Neural progenitor cell (in vitro differentiated cells): ENCODE data around the gene UGT1A7.

Experiments
- EZH2 ChIP-seq: fragments of 200-600 bp; sonication (generic); IDR thresholded peaks from 2 replicates; pipeline ENCODE4 v1.6.1; 2017; ENCODE audit warnings: antibody characterized with exemption, mild to moderate bottlenecking, moderate library complexity
- EZH2phosphoT487 ChIP-seq: fragments of 200-600 bp; sonication (generic); IDR thresholded peaks from 2 replicates; pipeline ENCODE4 v1.6.1; 2017; ENCODE audit warnings: antibody characterized with exemption
- TF ChIP-seq, protein P1 (sequence below): fragments of 200-600 bp; sonication (generic); IDR thresholded peaks from 2 replicates; pipeline ENCODE4 v1.5.1; 2017; ENCODE audit warnings: antibody characterized with exemption, mild to moderate bottlenecking

DNA sequence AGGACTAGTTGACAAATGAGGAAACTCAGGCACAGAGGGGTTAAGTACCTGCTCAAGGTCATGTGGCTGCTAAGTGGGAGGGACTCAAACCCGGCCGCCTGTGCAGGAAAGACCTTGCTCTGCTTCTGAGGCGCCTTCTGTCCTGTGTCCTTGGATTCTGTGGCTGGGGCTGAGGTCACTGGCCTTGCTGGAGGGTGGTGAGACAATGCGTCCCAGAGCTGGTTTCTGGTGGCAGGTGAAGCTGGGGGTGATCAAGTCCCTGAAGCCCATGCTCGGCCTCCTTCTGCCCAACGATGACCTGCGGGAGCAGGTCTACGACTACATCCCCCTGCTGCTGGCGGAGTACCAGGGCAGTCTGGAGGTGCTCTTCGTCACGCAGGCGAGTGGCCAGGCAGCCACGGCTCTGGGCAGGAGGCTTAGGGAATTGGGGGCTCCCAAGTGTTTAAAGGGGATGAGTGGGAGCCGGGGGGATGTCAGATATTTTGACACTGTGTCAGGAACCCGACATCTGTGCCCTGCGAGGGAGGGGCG lies 112.5 kb downstream of the UGT1A7 start:
- TF ChIP-seq, protein P1, sequence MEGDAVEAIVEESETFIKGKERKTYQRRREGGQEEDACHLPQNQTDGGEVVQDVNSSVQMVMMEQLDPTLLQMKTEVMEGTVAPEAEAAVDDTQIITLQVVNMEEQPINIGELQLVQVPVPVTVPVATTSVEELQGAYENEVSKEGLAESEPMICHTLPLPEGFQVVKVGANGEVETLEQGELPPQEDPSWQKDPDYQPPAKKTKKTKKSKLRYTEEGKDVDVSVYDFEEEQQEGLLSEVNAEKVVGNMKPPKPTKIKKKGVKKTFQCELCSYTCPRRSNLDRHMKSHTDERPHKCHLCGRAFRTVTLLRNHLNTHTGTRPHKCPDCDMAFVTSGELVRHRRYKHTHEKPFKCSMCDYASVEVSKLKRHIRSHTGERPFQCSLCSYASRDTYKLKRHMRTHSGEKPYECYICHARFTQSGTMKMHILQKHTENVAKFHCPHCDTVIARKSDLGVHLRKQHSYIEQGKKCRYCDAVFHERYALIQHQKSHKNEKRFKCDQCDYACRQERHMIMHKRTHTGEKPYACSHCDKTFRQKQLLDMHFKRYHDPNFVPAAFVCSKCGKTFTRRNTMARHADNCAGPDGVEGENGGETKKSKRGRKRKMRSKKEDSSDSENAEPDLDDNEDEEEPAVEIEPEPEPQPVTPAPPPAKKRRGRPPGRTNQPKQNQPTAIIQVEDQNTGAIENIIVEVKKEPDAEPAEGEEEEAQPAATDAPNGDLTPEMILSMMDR, result no peak
- TF ChIP-seq EZH2, result no peak
- no peak for TF ChIP-seq EZH2phosphoT487
